Hepatic stellate cell (primary cell): Measurements from ENCODE around the gene LINC01488.
A peak's percentile ranks its signal among the peaks of the same experiment; 100 is the strongest.

Experiments used
- DNase-seq: peaks from one replicate; pipeline ENCODE4 v3.0.0; 2011; ENCODE audit warnings: low spot score

LINC01488 gene

DNA sequence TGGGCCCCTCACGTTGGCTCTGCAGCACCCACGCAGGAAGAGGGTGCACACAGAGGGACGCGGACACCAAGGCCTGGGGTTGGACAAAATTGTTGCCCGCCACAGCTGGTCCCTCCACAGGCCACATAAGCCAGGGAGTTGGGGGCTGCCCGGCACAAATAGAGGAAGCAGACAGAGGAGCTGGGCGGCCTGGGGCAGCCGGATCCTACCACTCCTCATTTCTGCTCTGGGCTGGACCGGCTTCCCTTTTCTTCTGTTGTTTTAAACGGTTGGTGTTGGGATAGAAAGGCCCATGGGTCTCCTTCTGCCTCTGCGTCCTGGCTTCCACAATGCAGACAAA is 36.4 kb upstream of the LINC01488 start:
- no peak for DNase-seq

DNA sequence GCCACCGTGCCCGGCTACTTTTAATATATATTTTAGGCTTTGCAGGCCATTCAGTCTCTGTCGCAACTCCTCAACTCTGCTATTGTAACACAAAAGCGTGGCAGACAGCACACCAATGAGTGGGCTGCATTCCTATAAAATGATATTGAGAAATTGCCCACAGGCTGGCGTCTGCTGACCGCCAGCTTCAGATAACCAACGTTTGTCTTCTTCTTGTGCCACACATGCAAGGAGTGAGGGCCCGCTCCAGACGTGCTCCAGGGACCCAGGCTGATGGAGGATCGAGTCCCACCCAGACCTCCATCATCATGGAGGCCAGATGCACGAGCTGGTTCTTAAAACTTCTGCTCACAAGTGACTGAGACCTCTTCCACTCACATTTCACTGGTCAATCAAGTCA is 35.4 kb upstream of the LINC01488 start:
- DNase-seq: no peak

DNA sequence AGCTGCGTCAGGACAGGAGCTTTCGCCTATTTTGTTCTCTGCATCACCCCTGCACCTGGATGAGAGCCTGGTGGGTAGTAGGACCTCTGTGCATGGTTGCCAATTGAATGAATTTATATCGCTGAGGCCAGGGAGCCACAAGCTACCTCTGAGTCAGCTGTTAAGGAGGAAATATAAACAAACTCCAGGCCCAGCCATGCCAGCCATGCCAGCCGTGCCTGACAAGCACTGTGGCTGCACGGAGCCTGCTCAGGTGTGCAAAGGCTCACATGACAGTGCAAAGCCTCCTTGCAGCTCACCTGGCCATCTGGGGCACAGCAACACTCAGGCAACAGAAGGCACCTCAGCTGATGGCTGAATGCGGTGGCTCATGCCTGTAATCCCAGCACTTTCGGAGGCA is 33.7 kb upstream of the LINC01488 start:
- no peak for DNase-seq

DNA sequence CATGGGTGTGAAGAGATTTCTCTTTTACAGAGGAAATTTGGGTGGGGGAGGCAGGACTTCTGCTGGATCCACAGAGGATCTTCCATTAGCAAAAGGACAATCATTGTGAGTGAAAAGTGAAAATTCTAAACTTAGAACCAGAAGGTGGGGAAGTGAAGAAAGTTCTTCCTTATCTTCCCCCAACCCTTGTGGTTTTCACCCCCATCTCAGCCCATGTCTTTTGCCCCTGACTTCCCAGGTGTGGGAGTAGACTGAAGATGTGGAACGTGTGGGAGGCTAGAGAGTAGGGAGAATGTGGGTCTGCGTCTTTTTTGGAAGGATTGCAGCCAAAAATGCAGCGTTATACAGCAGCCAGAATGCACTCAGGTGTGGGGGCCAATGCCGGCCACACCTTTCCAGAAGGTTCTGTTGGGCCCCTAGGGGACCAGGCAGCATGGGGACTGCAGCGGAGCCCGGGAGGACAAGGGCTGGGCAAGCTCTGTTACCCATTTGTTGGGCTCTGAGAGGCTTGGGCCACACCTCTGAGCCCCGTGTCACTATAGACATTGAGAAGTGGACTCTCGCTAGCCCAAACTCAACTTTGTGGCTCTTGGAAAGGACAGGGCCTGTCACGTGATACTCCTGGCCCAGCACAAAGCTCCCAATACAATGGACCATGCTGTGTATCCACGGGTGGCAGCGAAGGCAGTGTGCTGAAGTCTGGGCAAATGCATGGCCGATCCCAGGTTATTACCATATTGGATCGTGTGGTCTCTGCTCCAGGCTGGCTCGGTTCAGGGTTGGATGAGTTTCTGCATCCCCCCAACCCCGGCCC is 32.8 kb upstream of the LINC01488 start:
- DNase-seq: no peak

DNA sequence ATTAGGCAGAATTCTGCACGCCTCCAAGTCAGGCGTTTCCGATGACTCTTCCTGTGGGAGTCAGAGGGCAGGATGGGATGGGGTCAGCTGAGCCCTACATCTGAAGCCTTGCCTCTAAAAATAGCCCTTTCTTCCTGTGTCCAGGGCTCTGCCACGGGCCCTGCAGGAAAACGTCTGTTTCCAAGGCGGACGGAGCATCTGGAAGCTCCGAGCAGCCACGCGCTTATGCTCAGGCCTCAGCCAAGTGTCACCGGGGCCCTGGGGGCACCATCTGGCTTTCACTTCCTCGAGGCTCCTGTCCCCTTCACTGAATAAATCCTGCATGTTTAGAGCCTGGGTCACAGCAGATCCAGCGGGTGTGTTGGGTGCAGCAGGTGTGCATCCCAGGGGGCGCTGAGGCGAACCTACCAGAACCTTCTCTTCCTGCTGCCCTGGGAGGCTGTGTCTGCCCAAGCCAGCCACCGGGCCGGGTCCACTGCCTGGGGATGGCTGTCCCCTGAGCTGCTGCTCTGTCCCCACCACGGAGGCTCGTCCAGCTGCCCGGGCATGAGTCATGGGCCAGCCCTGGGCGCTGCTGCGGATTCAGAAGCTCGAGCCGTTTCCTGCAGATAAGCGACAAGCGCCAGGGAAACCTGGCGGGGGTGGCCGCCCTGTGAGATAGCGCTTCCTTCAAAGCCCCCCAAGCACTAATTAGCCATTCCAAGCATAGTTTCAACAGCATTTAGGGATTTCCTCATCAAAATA is 32.0 kb upstream of the LINC01488 start:
- peak; percentile 90 for DNase-seq

DNA sequence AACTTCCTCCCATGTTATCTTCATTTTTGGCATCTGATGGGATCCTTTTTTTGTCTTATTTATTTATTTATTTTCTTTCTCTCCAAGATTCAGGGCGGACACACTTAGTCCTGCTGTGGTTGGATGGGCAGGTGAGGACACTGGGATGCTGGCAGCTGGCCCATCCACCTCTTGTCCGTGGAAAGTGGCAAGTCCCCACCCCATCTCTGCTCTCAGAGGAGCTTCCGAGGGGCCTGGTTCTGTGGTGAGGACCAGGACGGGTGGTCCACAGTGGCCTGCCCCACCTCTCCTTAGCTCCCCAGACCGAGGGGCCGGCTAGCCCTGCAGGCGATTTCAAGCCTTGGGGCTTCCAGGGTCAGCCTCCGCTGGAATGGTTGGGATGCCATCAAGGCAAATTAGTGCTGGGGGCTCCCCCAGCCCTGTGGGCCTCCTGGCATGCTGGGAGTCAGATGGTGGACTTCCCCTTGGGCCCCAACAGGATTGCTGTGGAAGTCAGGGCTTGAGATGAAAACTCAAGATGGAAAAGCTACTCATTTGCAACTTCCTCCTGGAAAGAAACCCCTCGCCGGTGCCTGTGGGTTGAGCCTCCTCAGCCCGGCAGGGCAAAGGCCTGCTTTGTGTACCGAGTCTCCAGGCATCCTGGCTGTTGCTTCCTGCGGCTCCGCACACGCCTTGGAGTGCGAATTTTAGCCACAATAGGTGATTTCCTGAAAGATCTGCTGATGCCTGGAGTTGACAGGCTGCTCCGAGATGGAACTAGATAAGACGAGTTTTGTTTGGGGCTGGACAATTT is 31.2 kb upstream of the LINC01488 start:
- DNase-seq: no peak

DNA sequence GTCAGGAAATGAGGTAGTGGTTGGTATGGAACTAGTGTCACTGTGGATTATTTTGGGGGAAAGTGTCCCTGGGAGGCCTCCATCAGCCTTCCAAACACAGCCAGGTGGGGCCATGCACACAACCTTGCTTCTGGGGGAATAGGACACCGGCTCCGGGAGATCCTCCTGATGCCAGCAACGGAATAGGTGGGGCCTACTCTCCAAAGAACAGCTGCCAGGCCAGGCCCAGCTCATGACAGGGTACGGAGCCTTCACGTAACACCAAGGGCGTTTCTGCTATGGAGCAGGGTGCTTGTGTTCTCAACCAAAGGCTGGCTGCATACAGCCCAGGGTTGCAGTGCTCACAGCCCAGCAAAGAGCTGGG is 30.6 kb upstream of the LINC01488 start:
- DNase-seq: no peak

DNA sequence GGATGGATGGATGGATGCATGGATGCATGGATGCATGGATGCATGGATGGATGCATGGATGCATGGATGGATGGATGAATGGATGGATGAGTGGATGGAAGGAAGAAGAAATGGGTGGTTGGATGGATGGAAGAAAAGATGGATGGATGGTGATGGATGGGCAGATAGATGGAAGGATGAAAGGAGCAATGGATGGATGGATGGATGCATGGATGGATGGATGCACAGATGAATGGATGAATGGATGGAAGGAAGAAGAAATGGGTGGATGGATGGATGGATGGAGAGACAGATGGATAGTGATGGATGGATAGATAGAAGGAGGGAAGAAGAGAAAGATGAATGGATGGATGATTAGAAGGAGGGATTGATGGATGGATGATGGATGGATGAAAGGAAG is 30.2 kb upstream of the LINC01488 start:
- no peak for DNase-seq

DNA sequence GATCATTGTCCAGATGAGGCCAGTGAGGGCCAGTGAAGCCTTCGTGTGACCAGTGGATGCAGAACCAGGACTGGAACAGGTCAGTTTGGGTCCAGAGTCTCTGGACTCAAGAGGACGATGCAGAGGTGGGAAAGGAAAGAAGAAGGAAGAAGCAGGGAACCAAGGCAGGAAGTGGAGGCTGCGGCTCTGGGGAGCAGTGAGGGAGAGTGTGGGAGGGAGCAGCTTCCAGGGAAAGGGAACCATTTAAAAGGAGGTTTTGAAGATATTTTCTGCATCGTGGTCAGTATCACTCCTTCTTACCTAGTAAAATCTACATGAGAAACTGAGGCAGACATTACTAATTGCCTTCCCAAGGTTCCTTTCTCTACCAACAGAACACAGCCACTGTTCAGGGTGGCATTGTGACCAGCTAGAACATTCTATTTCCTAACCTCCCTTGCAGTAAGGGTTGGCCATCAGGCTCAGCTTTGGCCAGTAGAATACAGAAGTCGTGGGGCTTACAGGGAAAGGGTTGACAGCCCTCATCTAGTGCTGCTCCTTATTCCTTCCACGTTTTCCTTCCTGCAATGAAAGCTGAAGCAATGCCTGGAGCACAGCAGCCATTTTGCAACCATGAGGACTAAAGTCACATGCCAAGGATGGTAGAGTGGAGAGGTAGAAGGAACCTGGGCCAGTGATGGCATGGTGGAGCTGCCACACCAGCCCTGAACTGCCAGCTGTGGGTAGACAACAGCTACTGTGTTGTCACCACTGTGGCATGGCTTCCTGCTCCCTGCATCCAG is 29.1 kb upstream of the LINC01488 start:
- DNase-seq: no peak

DNA sequence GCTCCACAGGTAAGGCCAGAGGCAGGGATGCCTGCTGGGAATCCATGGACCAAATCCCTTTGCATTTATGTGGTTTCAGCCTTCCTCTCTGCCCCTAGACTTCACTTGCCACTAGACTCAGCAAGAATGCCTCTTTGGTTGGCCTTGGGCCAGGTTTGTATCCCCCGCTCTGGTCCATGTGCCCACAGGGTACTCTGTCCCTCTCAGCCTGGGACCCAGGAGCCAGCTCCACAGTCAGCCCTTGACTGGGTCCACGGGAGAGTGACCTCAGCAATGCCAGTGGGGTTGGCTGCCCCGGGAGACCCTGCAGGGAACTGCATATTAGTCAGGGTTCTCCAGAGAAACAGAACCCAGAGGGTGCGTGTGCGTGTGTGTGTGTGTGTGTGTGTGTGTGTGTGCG is 28.3 kb upstream of the LINC01488 start:
- DNase-seq: no peak

DNA sequence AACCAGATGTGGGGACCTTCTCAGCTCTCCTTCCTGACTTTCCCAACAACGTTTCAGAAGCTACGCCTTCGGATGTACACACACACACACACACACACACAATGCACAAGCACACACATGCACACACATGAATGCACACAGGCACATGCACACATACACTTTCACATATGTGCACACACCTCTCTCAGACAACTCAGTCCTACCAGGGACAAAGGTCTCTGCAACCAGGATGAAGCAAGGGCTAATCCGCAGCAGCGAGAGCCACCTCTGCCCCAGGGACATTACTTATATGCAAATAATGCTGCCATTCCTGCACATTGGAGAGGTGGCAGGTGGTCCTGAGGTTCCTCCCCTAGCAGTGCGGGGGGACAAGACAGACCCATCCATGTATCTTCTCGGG is 27.4 kb upstream of the LINC01488 start:
- no peak for DNase-seq

DNA sequence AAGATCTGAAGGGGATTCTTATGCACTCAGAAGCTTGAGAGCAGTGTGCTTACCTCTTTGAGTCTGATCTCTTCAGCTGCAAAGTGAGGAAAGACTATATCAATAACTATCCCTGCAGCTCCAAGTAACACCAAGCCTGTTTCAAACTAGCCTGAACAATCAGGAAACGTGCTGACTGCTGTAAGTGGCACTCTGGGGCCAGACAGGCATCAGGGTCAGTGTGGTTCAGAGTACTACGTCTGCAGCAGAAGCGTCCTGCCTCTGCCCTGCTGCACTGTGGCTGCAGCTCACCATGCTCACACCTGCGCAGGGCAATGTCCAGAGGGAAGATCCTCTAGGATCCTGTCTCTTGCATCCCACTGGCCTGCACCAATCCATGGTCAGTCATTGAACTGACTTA is 25.5 kb upstream of the LINC01488 start:
- no peak for DNase-seq

DNA sequence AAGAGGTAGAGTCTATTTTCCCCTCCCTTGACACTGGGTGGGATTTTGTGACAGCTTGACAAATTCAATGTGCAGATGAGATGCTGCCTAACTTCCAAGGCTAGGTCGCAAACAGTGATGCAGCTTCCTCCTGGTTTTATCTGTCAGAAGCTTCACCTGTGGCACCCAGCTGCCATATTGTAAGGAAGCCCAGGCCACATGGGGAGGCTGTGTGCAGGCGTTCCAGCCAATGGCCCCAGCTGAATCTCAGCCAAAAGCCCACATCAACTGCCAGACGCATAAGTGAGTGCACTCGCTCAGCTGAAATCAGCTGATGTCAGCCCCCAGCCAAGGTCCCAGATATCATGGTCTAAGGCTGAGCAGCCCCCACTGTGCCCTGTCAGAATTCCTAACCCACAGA is 24.8 kb upstream of the LINC01488 start:
- DNase-seq: no peak

DNA sequence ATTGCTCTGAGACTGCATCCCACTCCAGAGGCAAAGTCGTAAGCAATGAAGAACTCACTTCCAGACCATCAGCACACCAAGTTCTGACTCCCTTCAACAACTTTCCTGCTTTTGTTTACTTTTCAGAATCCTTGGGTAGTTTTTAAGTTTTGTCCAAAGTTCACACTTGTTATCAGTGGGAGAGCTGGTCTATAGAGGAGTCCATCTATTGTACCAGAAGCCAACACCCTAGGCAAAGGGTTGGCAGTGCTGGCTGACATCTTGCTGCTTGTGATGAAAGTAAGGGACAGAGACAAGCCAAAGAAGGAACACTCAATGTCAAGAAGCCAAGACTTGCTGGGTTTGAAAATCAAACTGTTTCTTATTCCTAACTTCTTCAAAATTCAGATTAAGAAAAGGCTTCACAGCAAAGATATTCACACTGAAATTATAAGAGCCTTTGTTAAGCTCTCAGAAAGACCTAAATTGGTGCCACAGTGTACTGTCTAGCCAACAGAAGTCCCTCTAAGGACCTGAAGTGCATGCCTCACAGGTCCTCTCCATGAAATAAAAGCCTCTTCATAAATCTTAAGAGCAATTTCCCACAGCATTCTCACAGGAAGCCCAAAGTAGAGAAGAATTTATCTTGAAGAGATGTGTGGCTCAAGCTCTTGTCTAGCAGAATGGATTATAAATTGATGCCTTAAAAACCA is 21.5 kb upstream of the LINC01488 start:
- no peak for DNase-seq

DNA sequence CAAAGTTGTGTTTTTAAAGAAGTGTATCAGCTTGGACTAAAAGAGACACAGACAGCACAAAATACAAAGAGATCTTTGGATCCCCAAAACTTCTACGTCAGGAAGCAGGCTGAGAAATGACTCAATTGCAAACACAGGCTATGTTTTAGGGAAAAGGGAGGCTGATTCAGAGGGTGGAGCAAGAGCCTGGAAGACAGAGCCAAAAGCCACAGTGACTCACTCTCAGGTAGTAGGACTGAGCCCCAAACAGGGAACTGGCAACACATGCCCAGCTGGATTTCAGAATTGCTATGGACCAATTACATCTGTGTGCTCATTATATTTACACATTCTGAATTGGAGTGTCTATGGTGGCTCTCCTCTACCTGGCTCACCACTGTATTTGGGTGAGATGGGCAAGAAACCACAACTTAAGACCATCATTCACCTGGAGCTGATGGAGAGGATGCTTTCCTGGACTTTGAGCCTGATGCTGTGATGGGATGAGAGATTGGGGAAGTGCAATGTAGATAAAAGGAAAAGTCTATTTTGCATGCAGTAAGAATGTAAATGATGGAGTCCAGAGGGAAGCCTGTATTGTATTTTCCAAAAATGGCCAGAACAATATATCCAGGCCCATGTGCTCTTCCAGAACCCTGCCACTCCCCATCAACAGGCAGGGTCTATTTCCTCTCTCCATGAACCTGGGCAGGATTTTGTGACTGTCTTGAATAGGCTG is 20.8 kb upstream of the LINC01488 start:
- peak; percentile 82 for DNase-seq

DNA sequence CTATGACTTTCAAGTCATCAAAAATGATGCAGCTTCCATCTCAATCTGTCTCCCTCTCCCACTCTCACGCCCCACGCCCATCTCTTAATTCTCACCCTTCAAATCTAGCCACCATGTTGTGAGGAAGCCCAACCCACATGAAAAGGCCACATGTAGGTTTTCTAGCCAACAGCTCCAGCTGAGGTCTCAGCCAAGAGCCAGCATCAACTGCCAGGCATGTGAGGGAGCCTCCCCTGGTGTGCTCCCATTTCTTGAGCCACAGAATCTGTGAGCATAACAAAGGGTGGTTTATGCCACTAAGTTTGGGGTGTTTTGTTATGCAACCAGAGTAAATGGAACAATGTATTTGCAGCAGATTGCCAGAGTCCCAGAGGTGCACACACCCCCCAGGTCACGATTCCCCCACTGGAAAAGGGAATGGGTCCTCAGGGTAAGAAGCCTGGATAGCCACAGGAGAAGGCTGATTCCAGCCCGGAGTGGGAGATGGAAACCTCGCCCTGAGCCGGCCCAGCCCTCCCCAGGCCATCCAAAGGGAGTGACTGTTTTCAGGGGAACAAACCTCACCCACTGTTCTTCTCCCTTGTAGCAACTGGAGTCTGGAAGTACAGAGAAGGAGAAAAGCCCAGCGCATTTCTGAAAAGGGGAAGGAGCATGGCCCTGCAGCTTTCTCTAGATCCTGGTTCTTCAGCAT is 20.0 kb upstream of the LINC01488 start:
- no peak for DNase-seq

DNA sequence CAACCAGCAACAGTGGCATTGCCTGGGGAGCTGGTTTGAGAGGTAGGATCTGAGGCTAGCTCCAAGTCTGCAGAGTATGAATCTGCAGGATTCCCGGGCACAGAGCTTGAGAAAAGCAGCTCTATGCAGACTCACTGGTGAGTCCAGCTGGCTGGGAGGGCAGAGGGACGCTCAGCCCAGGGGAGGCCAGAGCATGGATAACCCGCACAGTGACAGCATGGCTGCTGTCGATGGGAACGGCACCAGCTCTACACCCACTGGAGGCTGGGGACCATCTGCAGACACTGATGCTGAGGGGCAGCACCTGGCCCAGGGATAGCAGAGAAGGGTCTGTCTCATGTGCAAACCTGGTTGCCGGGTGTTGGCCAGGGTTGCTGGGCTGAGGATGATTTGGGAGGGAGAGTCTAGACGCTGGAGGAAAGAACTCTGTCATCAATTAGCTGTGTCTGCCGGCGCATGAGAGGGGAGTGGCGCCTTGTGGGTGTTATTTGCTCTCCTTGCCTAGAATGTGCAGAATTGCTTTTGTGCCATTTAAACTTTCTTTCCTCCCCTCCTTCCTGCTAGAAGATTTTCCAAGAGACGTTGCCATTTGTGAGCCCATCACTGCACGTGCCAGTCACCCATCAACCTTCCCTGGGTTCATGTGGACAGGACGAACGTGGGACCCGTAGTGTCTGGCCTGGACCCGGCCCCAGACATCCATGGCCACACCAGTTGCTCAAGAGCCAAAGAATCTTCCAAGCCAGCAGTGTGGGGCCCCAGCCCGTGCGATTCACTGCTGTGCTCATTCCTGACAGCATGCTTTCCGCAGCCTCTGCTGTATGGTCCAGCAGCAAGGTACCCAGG is 19.1 kb upstream of the LINC01488 start:
- no peak for DNase-seq

DNA sequence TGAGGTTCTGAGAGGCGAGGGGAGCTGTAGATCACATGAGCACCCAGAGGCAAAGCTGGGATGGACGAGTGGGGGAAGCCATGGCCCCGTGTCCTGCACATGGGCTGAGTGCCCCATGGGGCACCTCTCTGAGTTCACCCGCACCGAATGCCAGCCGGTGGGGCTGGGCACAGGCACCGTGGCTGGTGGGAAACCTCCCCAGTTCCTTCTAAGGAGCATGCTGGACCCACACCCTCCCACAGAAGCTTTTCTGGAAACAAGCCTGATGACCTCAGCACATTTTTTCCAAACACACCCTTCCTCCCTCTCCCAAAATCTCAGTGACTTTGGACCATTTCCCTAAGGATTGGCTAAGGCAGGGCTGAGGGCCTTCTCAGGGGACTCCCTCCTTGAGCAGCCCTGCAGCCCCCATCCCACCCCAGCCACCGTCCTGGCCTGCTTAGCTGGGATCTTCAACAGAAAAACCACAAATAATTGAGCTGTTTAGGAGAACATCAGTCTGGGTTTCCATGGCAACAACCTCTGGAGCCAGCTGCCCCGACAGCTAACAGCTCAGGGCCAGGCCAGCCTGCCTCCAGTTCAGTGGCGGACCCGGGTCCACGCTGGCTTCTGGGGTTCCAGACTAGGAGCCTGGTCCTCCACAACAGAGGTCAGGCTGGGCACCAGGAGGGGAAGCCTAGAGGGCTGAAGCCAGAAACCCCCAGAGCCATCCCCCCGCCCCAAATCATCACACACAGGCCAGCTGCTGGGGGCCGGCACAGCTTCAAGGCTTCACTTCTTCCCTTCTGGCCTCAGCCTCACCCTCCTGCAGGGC is 18.1 kb upstream of the LINC01488 start:
- DNase-seq: peak; percentile 86
